Jurkat, Clone E6-1 (cell line): Measurements from ENCODE around the gene CAMTA2.
A peak's percentile ranks its signal among the peaks of the same experiment; 100 is the strongest.

ENCODE experiments used
- DNase-seq: peaks from one replicate; pipeline ENCODE4 v3.0.0-alpha.2; 2011; ENCODE audit warnings: low read depth, low spot score
- H3K4me3 ChIP-seq: 2 replicates; pipeline ENCODE4 v1.5.1; 2011; ENCODE audit warnings: mild to moderate bottlenecking, low read length, control low read depth, moderate library complexity

The CAMTA2 gene

GRCh38 chr17:4972322-4972721, 15.2 kb downstream of the CAMTA2 start:
- no peak for DNase-seq

GRCh38 chr17:4971826-4972225, 15.6 kb downstream of the CAMTA2 start:
- no peak for DNase-seq
- no peak overlapping the region for H3K4me3 ChIP-seq

More at GRCh38 chr17:4972322-4972721, 15.2 kb downstream of the CAMTA2 start:
- H3K4me3 ChIP-seq: no peak overlapping the region

- no peak for DNase-seq
- no peak overlapping the region for H3K4me3 ChIP-seq
These were observed 17.2 kb downstream of the CAMTA2 start for GRCh38 chr17:4970273-4970672.

GRCh38 chr17:4969551-4970173, 17.8 kb downstream of the CAMTA2 start:
- no peak overlapping the region for H3K4me3 ChIP-seq
- DNase-seq: no peak

GRCh38 chr17:4969047-4969550, 18.4 kb downstream of the CAMTA2 start:
- peak overlapping the region; percentile 71; the same call in 1 of the 2 replicates for H3K4me3 ChIP-seq
- DNase-seq: no peak

GRCh38 chr17:4968486-4969046, 18.9 kb downstream of the CAMTA2 start:
- DNase-seq: no peak
- peak overlapping the region; percentile 71 for H3K4me3 ChIP-seq

GRCh38 chr17:4967539-4968485, 19.7 kb downstream of the CAMTA2 start, which contains the start of gene SPAG7:
Gene SPAG7, minus strand, starts transcription at chr17:4967817. Its CDS starts 13 bp downstream, at chr17:4967804.
- H3K4me3 ChIP-seq: peak within 1 kb of the TSS; percentile 71
- peak; percentile 96 for DNase-seq

GRCh38 chr17:4966844-4967538, 20.5 kb downstream of the CAMTA2 start:
- H3K4me3 ChIP-seq: peak overlapping the region; percentile 71
- peak; percentile 100 for DNase-seq

GRCh38 chr17:4965311-4965986, 22.0 kb downstream of the CAMTA2 start:
- no peak for DNase-seq

GRCh38 chr17:4960279-4960922, 27.1 kb downstream of the CAMTA2 start:
- no peak overlapping the region for H3K4me3 ChIP-seq
- DNase-seq: no peak

More at GRCh38 chr17:4965311-4965986, 22.0 kb downstream of the CAMTA2 start:
- H3K4me3 ChIP-seq: no peak overlapping the region

GRCh38 chr17:4959261-4959965, 28.1 kb downstream of the CAMTA2 start:
- H3K4me3 ChIP-seq: no peak overlapping the region
- no peak for DNase-seq

GRCh38 chr17:4958102-4958501, 29.4 kb downstream of the CAMTA2 start:
- no peak overlapping the region for H3K4me3 ChIP-seq
- DNase-seq: no peak

GRCh38 chr17:4956493-4957061, 30.9 kb downstream of the CAMTA2 start:
- no peak for DNase-seq
- no peak overlapping the region for H3K4me3 ChIP-seq

GRCh38 chr17:4955091-4955490, 32.4 kb downstream of the CAMTA2 start:
- H3K4me3 ChIP-seq: no peak overlapping the region
- DNase-seq: no peak

GRCh38 chr17:4953451-4953961, 34.0 kb downstream of the CAMTA2 start:
- DNase-seq: no peak

GRCh38 chr17:4951486-4951885, 36.0 kb downstream of the CAMTA2 start:
- H3K4me3 ChIP-seq: no peak overlapping the region

More at GRCh38 chr17:4953451-4953961, 34.0 kb downstream of the CAMTA2 start:
- H3K4me3 ChIP-seq: no peak overlapping the region

GRCh38 chr17:4950746-4951204, 36.7 kb downstream of the CAMTA2 start, which contains the start of gene ENO3:
Gene ENO3, plus strand, starts transcription at chr17:4951119. Its CDS starts 711 bp downstream, at chr17:4951830.
- H3K4me3 ChIP-seq: peak within 1 kb of the TSS; percentile 92
- DNase-seq: no peak

More at GRCh38 chr17:4951486-4951885, 36.0 kb downstream of the CAMTA2 start:
- DNase-seq: no peak
